A673 (cell line): Measurements from ENCODE around the gene SSH2.

Experiments used
- EZH2 ChIP-seq: fragments of 200-600 bp; sonication (generic); IDR thresholded peaks from 2 replicates; pipeline ENCODE4 v1.6.1; 2017; ENCODE audit warnings: borderline replicate concordance, low read depth, mild to moderate bottlenecking, mixed read lengths, antibody characterized with exemption, low read length; ENCODE audit not compliant: poor library complexity, severe bottlenecking
- TF ChIP-seq, protein P1 (sequence below): fragments of 300-800, 200-600 bp; sonication (generic); conservative IDR thresholded peaks from 2 replicates; pipeline ENCODE4 v1.5.1; 2017; ENCODE audit warnings: low read depth, mild to moderate bottlenecking, antibody characterized with exemption, low read length, moderate library complexity, mixed read lengths

DNA sequence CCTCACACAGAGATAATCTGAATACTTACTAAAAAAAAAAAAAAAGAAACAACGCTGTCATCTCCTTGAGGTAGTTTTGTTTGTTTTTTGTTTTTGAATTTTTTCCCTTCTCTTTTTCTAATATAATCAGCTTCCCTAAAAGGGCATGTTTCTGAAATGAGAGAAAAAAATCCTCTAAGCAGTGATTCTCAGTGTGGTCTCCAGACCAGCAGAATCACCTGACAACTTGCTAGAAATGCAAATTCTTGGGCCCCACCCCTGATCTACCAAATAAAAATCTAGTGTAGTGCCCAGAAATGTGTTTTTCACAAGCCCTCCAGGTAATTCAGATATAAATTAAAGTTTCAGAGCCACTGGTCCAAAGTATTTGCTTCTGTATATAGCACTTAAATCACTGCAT, 65.4 kb downstream of the SSH2 start:
- TF ChIP-seq EZH2 = no peak
- TF ChIP-seq, protein P1, sequence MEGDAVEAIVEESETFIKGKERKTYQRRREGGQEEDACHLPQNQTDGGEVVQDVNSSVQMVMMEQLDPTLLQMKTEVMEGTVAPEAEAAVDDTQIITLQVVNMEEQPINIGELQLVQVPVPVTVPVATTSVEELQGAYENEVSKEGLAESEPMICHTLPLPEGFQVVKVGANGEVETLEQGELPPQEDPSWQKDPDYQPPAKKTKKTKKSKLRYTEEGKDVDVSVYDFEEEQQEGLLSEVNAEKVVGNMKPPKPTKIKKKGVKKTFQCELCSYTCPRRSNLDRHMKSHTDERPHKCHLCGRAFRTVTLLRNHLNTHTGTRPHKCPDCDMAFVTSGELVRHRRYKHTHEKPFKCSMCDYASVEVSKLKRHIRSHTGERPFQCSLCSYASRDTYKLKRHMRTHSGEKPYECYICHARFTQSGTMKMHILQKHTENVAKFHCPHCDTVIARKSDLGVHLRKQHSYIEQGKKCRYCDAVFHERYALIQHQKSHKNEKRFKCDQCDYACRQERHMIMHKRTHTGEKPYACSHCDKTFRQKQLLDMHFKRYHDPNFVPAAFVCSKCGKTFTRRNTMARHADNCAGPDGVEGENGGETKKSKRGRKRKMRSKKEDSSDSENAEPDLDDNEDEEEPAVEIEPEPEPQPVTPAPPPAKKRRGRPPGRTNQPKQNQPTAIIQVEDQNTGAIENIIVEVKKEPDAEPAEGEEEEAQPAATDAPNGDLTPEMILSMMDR = no peak
